ENCODE data around the gene RAD51AP1. TPM values are rescaled to one million over a fixed set of nuclear protein-coding genes. Genes with fewer than 3 reads are reported as not detected.

RAD51AP1 gene
- total RNA-seq, 2 donors from 2014 or later = 5.5 to 7.6 TPM

GRCh38 chr12:4588916-4589315 is 50.2 kb downstream of the RAD51AP1 start:
- H3K36me3 ChIP-seq = no peaks in the 10 kb centered on the region
- H3K9me3 ChIP-seq = no peaks in the 10 kb centered on the region
- DNase-seq (ENCODE audit: low spot score) = no peak
- intact Hi-C loops (cut with DNase I) = no loop called here
- H3K4me1 ChIP-seq (replicated peaks) = no peaks in the 10 kb centered on the region
- no peaks in the 10 kb centered on the region for H3K27me3 ChIP-seq (replicated peaks; ENCODE audit: insufficient read depth)
- no peak overlapping the region for H3K27ac ChIP-seq
- no peak overlapping the region for H3K4me3 ChIP-seq
- WGBS = 97% methylated on average over 3 of the region's 3 CpGs
- TF ChIP-seq POLR2AphosphoS5 (IDR thresholded peaks at IDR 0.05) (no peak), CTCF (IDR thresholded peaks at IDR 0.05) (no peak), POLR2A (IDR thresholded peaks at IDR 0.05) (no peak)

- Histone ChIP-seq H3K36me3 (no peaks in the 10 kb centered on the region), H3K27me3 (replicated peaks; ENCODE audit: insufficient read depth) (no peaks in the 10 kb centered on the region), H3K27ac (no peak overlapping the region), H3K4me3 (no peak overlapping the region), H3K9me3 (no peaks in the 10 kb centered on the region), H3K4me1 (replicated peaks) (no peaks in the 10 kb centered on the region)
- TF ChIP-seq CTCF (IDR thresholded peaks at IDR 0.05) (no peak), POLR2A (IDR thresholded peaks at IDR 0.05) (no peak), POLR2AphosphoS5 (IDR thresholded peaks at IDR 0.05) (no peak)
- WGBS = 93% methylated on average over 2 of the region's 2 CpGs
- intact Hi-C loops (cut with DNase I) = no loop called here
- DNase-seq (ENCODE audit: low spot score) = no peak
Observed at GRCh38 chr12:4589941-4590340, 51.3 kb downstream of the RAD51AP1 start.

GRCh38 chr12:4591180-4591687 is 52.5 kb downstream of the RAD51AP1 start:
- intact Hi-C loops (cut with DNase I) = no loop called here
- WGBS = 49% methylated on average over 7 of the region's 7 CpGs
- TF ChIP-seq POLR2AphosphoS5 (IDR thresholded peaks at IDR 0.05) = no peak
- no peak for TF ChIP-seq POLR2A (IDR thresholded peaks at IDR 0.05)
- no peak for TF ChIP-seq CTCF (IDR thresholded peaks at IDR 0.05)
- no peaks in the 10 kb centered on the region for H3K36me3 ChIP-seq
- H3K27ac ChIP-seq = no peak overlapping the region
- H3K4me3 ChIP-seq = no peak overlapping the region
- no peaks in the 10 kb centered on the region for H3K4me1 ChIP-seq (replicated peaks)
- no peak for DNase-seq (ENCODE audit: low spot score)
- H3K27me3 ChIP-seq (replicated peaks; ENCODE audit: insufficient read depth) = no peaks in the 10 kb centered on the region
- no peaks in the 10 kb centered on the region for H3K9me3 ChIP-seq

GRCh38 chr12:4595881-4596280 is 57.2 kb downstream of the RAD51AP1 start:
- intact Hi-C loops (cut with DNase I) = no loop called here
- WGBS = 94% methylated on average over 6 of the region's 6 CpGs
- no peak for TF ChIP-seq POLR2A (IDR thresholded peaks at IDR 0.05)
- no peak for TF ChIP-seq CTCF (IDR thresholded peaks at IDR 0.05)
- TF ChIP-seq POLR2AphosphoS5 (IDR thresholded peaks at IDR 0.05) = no peak

GRCh38 chr12:4603421-4603820 is 64.7 kb downstream of the RAD51AP1 start:
- Histone ChIP-seq H3K27ac (no peak overlapping the region), H3K27me3 (replicated peaks; ENCODE audit: insufficient read depth) (no peaks in the 10 kb centered on the region), H3K36me3 (no peaks in the 10 kb centered on the region), H3K4me1 (replicated peaks) (no peaks in the 10 kb centered on the region), H3K4me3 (no peak overlapping the region), H3K9me3 (no peaks in the 10 kb centered on the region)
- intact Hi-C loops (cut with DNase I) = loop anchor here (5.0 to 10.0 kb wide), 2 partner anchors 66 to 151 kb away; partner anchors contain the start of gene RAD51AP1
- 61% methylated on average over 7 of the region's 7 CpGs for WGBS
- no peak for DNase-seq (ENCODE audit: low spot score)
- TF ChIP-seq CTCF (IDR thresholded peaks at IDR 0.05) (no peak), POLR2AphosphoS5 (IDR thresholded peaks at IDR 0.05) (no peak), POLR2A (IDR thresholded peaks at IDR 0.05) (no peak)

More at GRCh38 chr12:4595881-4596280, 57.2 kb downstream of the RAD51AP1 start:
- Histone ChIP-seq H3K27ac (no peak overlapping the region), H3K4me1 (replicated peaks) (no peaks in the 10 kb centered on the region), H3K27me3 (replicated peaks; ENCODE audit: insufficient read depth) (no peaks in the 10 kb centered on the region), H3K36me3 (no peaks in the 10 kb centered on the region), H3K9me3 (no peaks in the 10 kb centered on the region), H3K4me3 (no peak overlapping the region)
- no peak for DNase-seq (ENCODE audit: low spot score)

Measured in prostate gland (tissue), 2 donors.